Neural crest cell (in vitro differentiated cells): ENCODE measurements around the gene GAREM2. TPM values are rescaled to one million over a fixed set of nuclear protein-coding genes. Genes with fewer than 3 reads are reported as not detected.

Experiments
- DNase-seq: peaks from one replicate; pipeline ENCODE4 v3.0.0; 2021; ENCODE audit warnings: low read depth, mixed read lengths, low spot score
- H3K27ac Mint-ChIP-seq: one replicate; pipeline ENCODE4 v1.8.0; 2021; ENCODE audit warnings: mild to moderate bottlenecking, mixed read lengths; ENCODE audit not compliant: unreplicated experiment
- H3K27me3 Mint-ChIP-seq: 2 replicates; pipeline ENCODE4 v1.8.0; 2021; ENCODE audit warnings: low read depth, mild to moderate bottlenecking, mixed read lengths
- H3K36me3 Mint-ChIP-seq: 2 replicates; pipeline ENCODE4 v1.8.0; 2021; ENCODE audit warnings: low read depth, mild to moderate bottlenecking, mixed read lengths
- H3K4me1 Mint-ChIP-seq: 2 replicates; pipeline ENCODE4 v1.8.0; 2021; ENCODE audit warnings: mixed read lengths
- H3K4me3 Mint-ChIP-seq: one replicate; pipeline ENCODE4 v1.8.0; 2021; ENCODE audit warnings: mild to moderate bottlenecking, mixed read lengths
- H3K9me3 Mint-ChIP-seq: 2 replicates; pipeline ENCODE4 v1.8.0; 2021; ENCODE audit warnings: mixed read lengths
- CTCF ChIP-seq: fragments of 200-600 bp; sonication (generic); conservative IDR thresholded peaks from 2 replicates; pipeline ENCODE4 v1.5.0; 2021; ENCODE audit warnings: antibody characterized with exemption, mild to moderate bottlenecking
- total RNA-seq: library from RNA; stranded (reverse); gene quantifications from 2 replicates; pipeline ENCODE4 v1.2.1, GENCODE V29; 2021

The GAREM2 gene
- total RNA-seq, 1 donor from 2014 or later = 21.8 TPM

GRCh38 chr2:26197516-26197915, 24.6 kb downstream of the GAREM2 start:
- Mint-ChIP-seq H3K27me3 (no peaks in the 10 kb centered on the region), H3K9me3 (no peaks in the 10 kb centered on the region), H3K4me3 (no peak overlapping the region), H3K27ac (no peak overlapping the region), H3K4me1 (peaks cover 14% of the 10 kb centered on the region), H3K36me3 (peaks cover 9% of the 10 kb centered on the region)
- DNase-seq = no peak
- TF ChIP-seq CTCF = no peak

DNA sequence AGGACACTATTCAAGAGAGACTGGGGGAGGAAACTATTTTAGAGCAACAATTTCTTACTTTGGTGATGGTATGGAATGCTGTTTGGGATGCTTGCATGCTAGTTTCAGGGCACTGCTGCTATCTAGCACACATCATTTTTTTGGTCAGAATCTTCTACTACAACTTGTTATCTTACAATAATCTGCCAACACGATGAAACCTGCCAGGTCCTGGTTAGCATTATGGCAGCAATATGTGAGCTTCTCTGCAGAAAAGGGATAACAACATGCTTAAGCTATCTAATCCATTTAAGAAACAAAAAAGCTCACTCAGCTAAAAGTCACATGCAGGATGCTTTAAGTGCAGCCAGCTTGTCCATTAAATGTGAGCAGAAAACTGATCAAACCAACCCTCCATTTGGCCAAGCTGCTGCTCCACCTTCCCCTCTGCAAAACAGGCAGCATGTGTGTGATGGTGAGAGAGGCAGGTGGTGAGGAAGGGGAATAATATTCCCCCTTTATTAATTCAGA, 30.1 kb downstream of the GAREM2 start:
- TF ChIP-seq CTCF = no peak
- no peak for DNase-seq
- Mint-ChIP-seq H3K4me3 (no peak overlapping the region), H3K9me3 (no peaks in the 10 kb centered on the region), H3K36me3 (peaks cover 4% of the 10 kb centered on the region), H3K27me3 (no peaks in the 10 kb centered on the region), H3K27ac (no peak overlapping the region), H3K4me1 (peaks cover 17% of the 10 kb centered on the region)

- no peak for TF ChIP-seq CTCF
- no peaks in the 10 kb centered on the region for H3K27me3 Mint-ChIP-seq
These were observed 31.0 kb downstream of the GAREM2 start for GRCh38 chr2:26203906-26204305.

DNA sequence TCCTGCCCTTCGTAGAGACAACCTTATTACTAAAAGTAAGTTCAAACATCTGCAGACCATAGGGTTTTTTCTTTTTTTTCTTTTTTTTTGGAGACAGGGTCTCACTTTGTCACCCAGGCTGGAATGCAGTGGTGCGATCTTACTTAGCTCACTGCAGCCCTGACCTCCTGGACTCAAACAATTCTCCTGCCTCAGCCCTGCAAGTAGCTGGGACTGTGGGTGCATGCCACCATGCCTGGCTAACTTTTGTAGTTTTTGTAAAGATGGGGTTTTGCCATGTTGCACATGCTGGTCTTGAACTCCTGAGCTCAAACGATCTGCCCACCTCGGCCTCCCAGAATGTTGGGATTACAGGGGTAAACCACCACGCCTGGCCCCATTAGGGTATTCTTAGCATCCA, 39.1 kb downstream of the GAREM2 start:
- Mint-ChIP-seq H3K27me3 (no peaks in the 10 kb centered on the region), H3K4me1 (no peaks in the 10 kb centered on the region), H3K4me3 (no peak overlapping the region), H3K9me3 (peaks cover 4% of the 10 kb centered on the region), H3K36me3 (peaks cover 20% of the 10 kb centered on the region), H3K27ac (no peak overlapping the region)
- no peak for DNase-seq
- TF ChIP-seq CTCF = no peak

More at GRCh38 chr2:26203906-26204305, 31.0 kb downstream of the GAREM2 start:
- Mint-ChIP-seq H3K27ac (no peak overlapping the region), H3K4me3 (no peak overlapping the region), H3K9me3 (no peaks in the 10 kb centered on the region), H3K36me3 (peaks cover 4% of the 10 kb centered on the region), H3K4me1 (peaks cover 12% of the 10 kb centered on the region)
- no peak for DNase-seq

GRCh38 chr2:26214759-26215158, 41.9 kb downstream of the GAREM2 start:
- no peak for TF ChIP-seq CTCF
- H3K27ac Mint-ChIP-seq = no peak overlapping the region
- H3K9me3 Mint-ChIP-seq = peaks cover 4% of the 10 kb centered on the region
- H3K4me1 Mint-ChIP-seq = no peaks in the 10 kb centered on the region
- H3K36me3 Mint-ChIP-seq = peaks cover 30% of the 10 kb centered on the region
- H3K27me3 Mint-ChIP-seq = no peaks in the 10 kb centered on the region
- H3K4me3 Mint-ChIP-seq = no peak overlapping the region
- DNase-seq = no peak
